Measurements from ENCODE around the gene IL20RA.
"Not testable (repeated sequence)": the region's sequence is repeated elsewhere in the genome, so short reads cannot be mapped to it uniquely, and the experiment has no call there.

Gene IL20RA

GRCh38 chr6:137006056-137006455 lies 38.7 kb downstream of the IL20RA start:
- no peak for DNase-seq

- no peak for DNase-seq
Observed at GRCh38 chr6:137005073-137005472, 39.7 kb downstream of the IL20RA start.

GRCh38 chr6:137002505-137002904 lies 42.3 kb downstream of the IL20RA start:
- no peak for DNase-seq

- no peak for DNase-seq
Observed at GRCh38 chr6:137001977-137002302, 42.8 kb downstream of the IL20RA start.

DNA sequence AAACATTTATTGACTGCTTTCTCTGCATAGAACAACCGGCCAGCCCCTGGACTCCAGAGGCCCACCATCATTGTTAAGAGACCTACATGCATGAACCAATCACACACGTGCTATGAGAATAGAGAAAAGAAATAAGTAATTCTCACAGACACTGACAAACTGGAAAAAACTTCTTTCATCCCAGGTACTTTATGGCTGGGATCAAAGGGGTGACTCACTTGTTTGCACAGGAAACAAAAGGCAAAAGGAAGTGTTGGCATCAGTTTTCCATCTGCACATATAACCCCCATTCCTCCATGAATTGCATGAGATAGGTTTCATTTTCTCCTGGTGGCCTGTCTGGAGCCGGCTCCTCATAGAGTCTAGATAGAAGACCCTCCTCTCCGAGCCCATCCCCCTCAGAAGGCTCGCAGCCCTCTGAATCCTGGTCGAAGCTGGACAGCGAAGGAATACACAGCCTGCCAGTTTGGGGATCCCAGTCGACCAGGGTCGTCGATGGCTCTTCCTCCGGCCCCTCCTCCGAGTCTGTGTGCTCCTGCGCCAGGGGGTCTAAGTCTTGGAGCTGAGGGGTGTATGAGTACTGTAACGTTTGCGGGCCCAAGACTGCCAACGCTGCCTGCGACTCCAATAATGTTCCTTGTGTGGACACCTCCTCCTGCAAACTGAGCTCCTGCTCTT lies 43.3 kb downstream of the IL20RA start:
- DNase-seq = no peak

GRCh38 chr6:137000825-137001224 lies 43.9 kb downstream of the IL20RA start:
- DNase-seq = no peak

- DNase-seq = no peak
Observed at GRCh38 chr6:136995521-136995920, 49.2 kb downstream of the IL20RA start.

DNA sequence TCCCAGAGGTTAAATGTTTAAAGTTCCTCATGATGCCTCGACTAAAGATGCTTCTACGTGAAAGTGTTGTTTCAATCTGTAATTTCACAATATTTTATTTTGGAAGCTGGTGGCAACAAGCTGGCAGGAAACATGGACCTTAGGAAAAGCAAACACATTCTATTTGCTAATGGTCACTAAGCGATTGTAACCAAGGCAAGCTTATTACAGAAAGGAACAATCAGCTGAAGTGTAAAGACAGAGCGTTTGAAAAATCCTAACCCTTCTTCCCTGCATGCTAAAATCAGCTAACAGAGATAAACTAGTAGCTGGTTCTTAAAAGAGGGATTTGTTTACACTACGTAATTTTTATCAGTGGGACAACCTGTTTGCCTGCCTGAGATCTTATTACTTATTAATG lies 50.0 kb downstream of the IL20RA start:
- DNase-seq = no peak

- no peak for DNase-seq
Observed at GRCh38 chr6:136992113-136992512, 52.7 kb downstream of the IL20RA start.

- no peak for DNase-seq
Observed at GRCh38 chr6:136991646-136992045, 53.1 kb downstream of the IL20RA start.

- DNase-seq = no peak
Observed at GRCh38 chr6:136990754-136991153, 54.0 kb downstream of the IL20RA start.

DNA sequence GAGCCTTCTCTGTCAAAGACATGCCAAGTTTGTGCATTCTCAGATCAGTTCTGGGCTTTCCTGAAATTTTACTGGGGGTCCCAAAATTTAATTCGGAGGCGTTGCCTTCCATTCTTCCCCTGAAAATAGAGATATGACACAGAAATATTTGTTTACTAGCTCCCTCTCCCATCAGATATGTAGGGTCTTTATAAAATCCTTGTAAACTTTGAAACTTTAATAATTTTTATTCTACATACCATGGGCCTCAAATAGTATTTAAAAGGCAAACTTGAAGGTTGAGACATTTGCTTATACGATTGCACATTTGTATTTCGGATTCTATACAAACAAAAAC lies 54.6 kb downstream of the IL20RA start:
- DNase-seq = no peak

DNA sequence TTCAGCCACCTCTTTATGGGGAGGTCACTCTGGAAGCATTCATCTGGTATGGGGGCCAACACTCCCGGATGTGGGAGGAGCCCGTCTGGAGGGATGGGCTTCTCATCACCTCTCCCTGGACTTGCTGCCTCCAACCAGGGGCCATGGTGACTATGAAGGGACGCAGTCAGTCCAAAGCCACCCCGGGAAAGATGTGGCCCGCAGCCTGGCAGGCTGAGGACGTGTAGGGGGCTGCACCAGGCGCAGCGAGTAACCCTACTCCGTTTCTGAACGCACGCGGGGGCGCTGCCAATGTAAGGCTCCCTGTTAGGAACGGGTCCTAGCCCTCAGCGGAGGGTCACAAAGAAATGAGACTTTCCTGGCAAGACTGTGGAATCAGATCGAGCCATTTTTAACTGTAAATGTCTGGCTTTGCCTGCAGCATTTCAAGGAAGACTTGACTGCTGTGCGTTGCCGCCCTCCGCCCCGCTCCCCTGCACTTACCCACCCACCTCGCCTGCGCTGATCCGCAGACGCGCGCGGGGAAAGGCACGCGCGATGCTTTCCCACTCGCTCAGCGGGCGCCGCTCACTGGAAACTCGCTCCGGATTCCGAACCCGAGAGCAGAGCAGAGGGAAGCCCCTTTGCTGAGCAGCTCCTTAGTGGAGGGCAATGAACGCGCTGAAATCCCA lies 55.1 kb downstream of the IL20RA start:
- no peak for DNase-seq

DNA sequence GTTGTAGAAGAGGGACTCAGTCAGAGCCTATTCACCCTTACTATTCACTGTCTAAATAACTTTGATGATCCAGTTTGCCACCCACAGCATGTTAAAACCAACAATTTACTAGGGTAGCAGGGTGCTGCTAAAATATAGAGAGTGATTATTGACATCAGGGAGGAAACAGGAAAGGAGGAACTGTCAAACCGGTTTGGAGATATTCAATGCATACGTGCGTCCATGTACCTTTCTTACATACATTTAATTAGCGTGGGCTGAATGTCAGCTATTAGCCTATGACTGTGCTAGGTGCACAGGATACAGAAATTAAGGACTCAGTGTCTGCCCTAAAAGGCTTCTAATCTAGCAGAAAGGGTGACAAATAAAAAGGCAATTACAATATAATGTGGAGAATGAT lies 57.2 kb downstream of the IL20RA start:
- no peak for DNase-seq

- no peak for DNase-seq
Observed at GRCh38 chr6:136985502-136985901, 59.3 kb downstream of the IL20RA start.

DNA sequence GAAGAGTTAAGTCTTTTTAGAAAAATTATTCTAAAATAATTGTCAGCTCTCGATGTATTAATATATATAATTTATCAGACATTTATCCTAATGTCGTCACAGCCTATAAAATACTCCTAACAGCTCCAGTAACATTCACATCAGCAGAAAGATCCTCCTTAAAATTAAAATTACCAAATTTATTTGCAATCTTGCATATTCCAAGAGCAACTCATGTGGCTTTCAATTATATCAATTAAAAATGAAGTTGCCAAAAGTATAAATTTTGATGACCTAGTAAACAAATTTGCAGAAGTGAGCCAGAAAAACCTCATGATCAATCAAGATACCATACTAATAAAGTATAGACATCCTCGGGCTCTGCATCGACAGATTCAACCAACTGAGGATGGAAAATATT lies 60.2 kb downstream of the IL20RA start:
- no peak for DNase-seq

DNA sequence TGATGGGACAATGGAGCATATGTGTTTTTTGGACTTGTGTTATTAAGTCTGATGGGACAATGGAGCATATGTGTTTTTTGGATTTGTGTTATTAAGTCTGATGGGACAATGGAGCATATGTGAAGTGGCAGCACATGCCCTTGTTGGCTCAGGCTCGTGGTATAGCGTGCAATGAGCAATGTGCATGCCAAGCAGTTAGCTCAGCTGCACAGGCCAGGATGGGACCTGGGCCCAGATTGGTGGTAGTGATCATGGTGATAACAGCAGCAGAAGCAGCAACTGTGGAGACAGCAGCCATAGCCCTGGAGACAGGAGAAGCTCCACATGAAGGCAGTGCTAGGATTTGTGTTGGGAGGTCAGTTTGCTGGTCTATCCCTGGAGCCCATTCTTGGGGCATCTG lies 61.1 kb downstream of the IL20RA start:
- no peak for DNase-seq

DNA sequence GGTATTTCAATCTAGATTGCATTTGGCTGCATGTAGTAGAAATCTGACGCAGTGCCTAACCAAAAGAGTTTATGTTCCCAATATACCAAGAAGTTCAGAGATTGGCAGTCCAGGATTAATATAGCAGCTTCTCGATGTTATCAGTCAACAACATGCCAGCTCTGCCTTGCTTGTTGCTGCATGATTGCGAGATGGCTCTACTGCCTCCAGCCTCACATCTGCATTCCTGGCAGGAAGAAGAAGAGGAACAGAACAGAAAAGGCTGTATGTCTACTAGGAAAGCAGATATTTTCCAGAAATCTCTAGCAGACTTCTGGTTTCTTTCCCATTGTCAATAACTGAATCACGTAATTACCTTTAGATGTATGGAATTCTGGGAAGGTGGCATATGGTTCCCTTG lies 61.8 kb downstream of the IL20RA start:
- DNase-seq = no peak

DNA sequence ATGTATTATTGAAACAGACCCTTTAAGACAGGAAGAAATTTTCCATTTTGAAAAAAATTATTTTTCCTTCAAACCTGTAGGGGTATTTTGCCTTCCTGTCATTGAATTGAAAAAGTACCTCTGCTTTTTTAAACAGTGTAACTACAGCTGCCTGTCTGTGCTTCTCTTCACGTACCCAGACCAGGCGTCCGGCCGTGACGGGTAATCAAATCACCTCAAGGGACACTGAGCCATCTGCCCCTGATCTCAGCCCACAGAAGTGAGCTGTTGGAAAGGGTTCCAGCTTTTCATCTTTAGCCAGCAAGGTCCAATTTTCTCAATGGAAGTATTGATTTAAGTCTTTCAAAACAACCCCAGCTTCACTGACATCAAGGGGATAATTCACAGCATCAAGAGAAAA lies 64.7 kb downstream of the IL20RA start:
- no peak for DNase-seq

DNA sequence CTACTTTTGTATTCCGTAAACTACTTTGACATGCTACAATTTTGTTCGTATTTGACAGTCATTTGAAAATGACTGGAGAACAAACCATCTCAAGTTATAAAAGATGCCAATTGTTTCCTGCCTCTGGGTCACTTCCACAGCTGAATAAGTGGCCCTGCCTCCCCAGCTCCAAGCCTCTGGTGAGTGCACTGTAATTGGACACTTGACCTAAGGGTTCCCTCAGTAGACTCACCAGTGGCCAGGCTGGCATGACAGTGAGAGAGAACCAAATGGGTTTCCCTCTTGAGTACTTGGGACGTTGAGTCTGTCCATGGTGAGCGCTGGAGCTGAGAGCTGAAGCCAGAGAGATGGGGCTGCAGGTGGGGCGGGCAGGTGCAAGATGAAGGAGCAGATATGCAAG lies 65.6 kb downstream of the IL20RA start:
- DNase-seq = no peak

GRCh38 chr6:136977075-136977474 lies 67.7 kb downstream of the IL20RA start:
- no peak for DNase-seq

GRCh38 chr6:136975089-136975715 lies 69.6 kb downstream of the IL20RA start:
- DNase-seq = no peak

GRCh38 chr6:136973781-136974180 lies 71.0 kb downstream of the IL20RA start:
- DNase-seq = not testable (repeated sequence)

DNA sequence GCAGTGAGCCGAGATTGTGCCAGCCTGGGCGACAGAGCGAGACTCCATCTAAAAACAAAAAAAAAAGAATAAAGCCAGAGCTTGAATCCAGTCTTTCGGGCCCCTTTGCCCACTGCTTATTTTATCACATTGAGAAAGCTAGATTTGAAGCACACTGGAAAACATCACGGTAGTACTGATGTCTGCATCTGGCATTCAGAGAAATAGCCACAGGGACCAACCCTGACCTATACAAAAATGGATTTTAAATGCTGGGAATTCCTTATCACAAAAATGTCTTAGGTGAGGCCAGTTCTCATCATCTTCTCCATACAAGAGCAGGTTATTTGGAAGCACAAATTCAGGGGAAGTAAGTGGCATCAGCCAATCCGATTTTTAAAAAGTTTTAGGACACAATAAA lies 73.2 kb downstream of the IL20RA start:
- DNase-seq = no peak

- DNase-seq = no peak
Observed at GRCh38 chr6:136969930-136970329, 74.8 kb downstream of the IL20RA start.

Data from activated gamma-delta T cell treated with Interleukin-2 at 50 U/mL for 16 hours (primary cell).